ENCODE data around the gene DDX25. TPM values are rescaled to one million over a fixed set of nuclear protein-coding genes. Genes with fewer than 3 reads are reported as not detected.

DDX25 gene
- total RNA-seq, 1 experiment from 2014 or later, result 0.39 TPM

GRCh38 chr11:125890447-125891100, 13.7 kb upstream of the DDX25 start:
- ChIA-PET CTCF (no interaction called here), POLR2A (ENCODE audit: low non-redundant PET) (no interaction called here)
- Histone ChIP-seq H3K4me3 (ENCODE audit: low read depth, low read length, poor library complexity, severe bottlenecking) (no peak overlapping the region), H3K27ac (ENCODE audit: low read depth, low read length, poor library complexity, severe bottlenecking) (peak overlapping the region; percentile 54), H3K36me3 (ENCODE audit: insufficient read depth, low read length, poor library complexity, severe bottlenecking) (peaks cover 38% of the 10 kb centered on the region), H3K9me3 (ENCODE audit: low read depth, low read length, poor library complexity, severe bottlenecking) (no peaks in the 10 kb centered on the region), H3K27me3 (replicated peaks; ENCODE audit: insufficient read depth, low read depth, low read length, poor library complexity) (no peaks in the 10 kb centered on the region), H3K4me1 (ENCODE audit: insufficient read depth, low read length, poor library complexity, severe bottlenecking) (peaks cover 12% of the 10 kb centered on the region)
- BruUV-seq (replicated peaks), result no TSS peak
- DNase-seq (ENCODE audit: low spot score), result no peak
- intact Hi-C loops (cut with micrococcal nuclease; ENCODE audit: unreplicated experiment), result no loop called here
- TF ChIP-seq CTCF (conservative IDR thresholded peaks at IDR 0.05; ENCODE audit: low read depth, low read length) (no peak), EZH2 (IDR thresholded peaks at IDR 0.05; ENCODE audit: borderline replicate concordance, low read depth, low read length, poor library complexity, severe bottlenecking) (no peak)

- TF ChIP-seq CTCF (conservative IDR thresholded peaks at IDR 0.05; ENCODE audit: low read depth, low read length) (no peak), EZH2 (IDR thresholded peaks at IDR 0.05; ENCODE audit: borderline replicate concordance, low read depth, low read length, poor library complexity, severe bottlenecking) (no peak)
- peaks cover 38% of the 10 kb centered on the region for H3K36me3 ChIP-seq (ENCODE audit: insufficient read depth, low read length, poor library complexity, severe bottlenecking)
- no peaks in the 10 kb centered on the region for H3K27me3 ChIP-seq (replicated peaks; ENCODE audit: insufficient read depth, low read depth, low read length, poor library complexity)
- peaks cover 12% of the 10 kb centered on the region for H3K4me1 ChIP-seq (ENCODE audit: insufficient read depth, low read length, poor library complexity, severe bottlenecking)
- CTCF ChIA-PET, result no interaction called here
- POLR2A ChIA-PET (ENCODE audit: low non-redundant PET), result no interaction called here
- no TSS peak for BruUV-seq (replicated peaks)
- no peaks in the 10 kb centered on the region for H3K9me3 ChIP-seq (ENCODE audit: low read depth, low read length, poor library complexity, severe bottlenecking)
- intact Hi-C loops (cut with micrococcal nuclease; ENCODE audit: unreplicated experiment), result no loop called here
- H3K4me3 ChIP-seq (ENCODE audit: low read depth, low read length, poor library complexity, severe bottlenecking), result no peak overlapping the region
- no peak for DNase-seq (ENCODE audit: low spot score)
- H3K27ac ChIP-seq (ENCODE audit: low read depth, low read length, poor library complexity, severe bottlenecking), result no peak overlapping the region
These were observed 12.2 kb upstream of the DDX25 start for GRCh38 chr11:125892071-125892470.

- Histone ChIP-seq H3K4me1 (ENCODE audit: insufficient read depth, low read length, poor library complexity, severe bottlenecking) (peaks cover 12% of the 10 kb centered on the region), H3K4me3 (ENCODE audit: low read depth, low read length, poor library complexity, severe bottlenecking) (no peak overlapping the region), H3K9me3 (ENCODE audit: low read depth, low read length, poor library complexity, severe bottlenecking) (no peaks in the 10 kb centered on the region), H3K27me3 (replicated peaks; ENCODE audit: insufficient read depth, low read depth, low read length, poor library complexity) (no peaks in the 10 kb centered on the region), H3K27ac (ENCODE audit: low read depth, low read length, poor library complexity, severe bottlenecking) (no peak overlapping the region), H3K36me3 (ENCODE audit: insufficient read depth, low read length, poor library complexity, severe bottlenecking) (peaks cover 38% of the 10 kb centered on the region)
- BruUV-seq (replicated peaks), result no TSS peak
- POLR2A ChIA-PET (ENCODE audit: low non-redundant PET), result no interaction called here
- TF ChIP-seq EZH2 (IDR thresholded peaks at IDR 0.05; ENCODE audit: borderline replicate concordance, low read depth, low read length, poor library complexity, severe bottlenecking), result no peak
- TF ChIP-seq CTCF (conservative IDR thresholded peaks at IDR 0.05; ENCODE audit: low read depth, low read length), result no peak
- DNase-seq (ENCODE audit: low spot score), result no peak
- CTCF ChIA-PET, result no interaction called here
- intact Hi-C loops (cut with micrococcal nuclease; ENCODE audit: unreplicated experiment), result no loop called here
These were observed 11.3 kb upstream of the DDX25 start for GRCh38 chr11:125892994-125893393.

Data from A673 (cell line).